Skin epidermis (tissue), 12 donors: Measurements from ENCODE around the gene GLIS1.

Experiments used
- H3K27ac ChIP-seq, 21 experiments: fragments of 200-600 bp; sonication (generic) in 11 of 21; one replicate each; pipeline ENCODE4 v1.5.0; 2020; ENCODE audit warnings: mild to moderate bottlenecking in 3 of 21, inconsistent platforms in 2 of 21, moderate library complexity in 2 of 21
- H3K4me3 ChIP-seq, 7 experiments: fragments of 200-600 bp; sonication (generic) in 2 of 7; one replicate each; pipeline ENCODE4 v1.5.0; 2020; ENCODE audit warnings: inconsistent platforms in 2 of 7, mild to moderate bottlenecking in 2 of 7, moderate library complexity in 1 of 7

GLIS1 gene

DNA sequence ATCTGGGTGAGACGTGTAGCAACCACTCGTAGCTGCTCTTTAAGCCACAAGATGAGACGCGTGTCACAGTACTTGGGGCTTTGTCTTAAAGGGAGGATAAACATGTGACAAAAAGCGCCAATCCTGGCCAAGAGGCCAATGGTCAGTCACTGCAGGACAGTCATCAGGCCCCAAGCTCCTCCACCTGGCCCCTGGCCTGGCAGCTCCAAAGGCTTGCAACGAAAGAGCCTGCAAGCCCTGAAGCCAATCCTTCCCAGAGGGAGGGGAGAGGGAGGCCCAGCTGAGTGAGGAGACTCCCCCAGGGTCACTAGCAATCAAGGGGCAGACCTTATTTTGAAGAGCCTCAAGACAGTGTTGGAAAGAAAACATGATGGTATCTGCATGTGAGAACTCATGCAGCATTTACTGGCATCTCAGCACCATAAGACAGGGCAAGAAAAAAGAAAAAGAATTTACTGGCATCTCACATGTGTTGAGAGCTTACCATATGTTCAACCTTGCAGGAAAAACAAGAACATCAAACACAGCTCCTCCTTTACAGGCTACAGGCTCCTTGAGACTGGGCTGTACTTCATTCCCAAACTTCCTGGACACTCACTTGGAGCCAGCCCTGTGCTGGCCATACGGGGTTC lies 11.4 kb downstream of the GLIS1 start:
- Histone ChIP-seq H3K4me3 (no peak overlapping the region), H3K27ac (no peak overlapping the region)

DNA sequence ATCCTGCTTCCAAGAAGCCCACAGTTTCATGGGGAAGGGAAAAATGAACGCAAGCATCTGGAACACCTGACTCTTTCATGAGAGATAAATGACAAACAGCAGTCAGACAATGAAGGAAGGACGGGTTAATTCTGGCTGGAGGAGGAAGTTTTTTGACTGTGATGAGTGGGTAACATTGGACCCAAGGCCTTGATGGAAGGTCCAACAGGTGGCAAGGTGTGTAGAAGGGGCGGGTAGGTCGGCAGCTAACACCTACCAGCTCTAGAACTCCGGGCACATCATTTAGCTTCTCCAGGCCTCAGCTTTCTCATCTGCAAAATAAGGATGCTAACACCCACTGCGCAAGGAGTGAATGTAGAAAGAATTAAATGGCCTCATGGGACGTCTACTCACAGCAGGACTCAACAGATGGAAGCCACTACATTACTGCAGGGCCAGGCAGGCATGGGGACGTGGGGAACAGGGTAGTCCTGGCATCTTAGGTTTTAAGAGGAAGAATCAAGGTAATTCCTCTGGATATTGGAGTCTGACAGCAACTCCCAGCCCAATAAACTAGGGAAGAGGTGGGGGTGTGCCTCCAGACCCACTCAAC lies 12.9 kb downstream of the GLIS1 start:
- Histone ChIP-seq H3K4me3 (no peak overlapping the region), H3K27ac (no peak overlapping the region)

DNA sequence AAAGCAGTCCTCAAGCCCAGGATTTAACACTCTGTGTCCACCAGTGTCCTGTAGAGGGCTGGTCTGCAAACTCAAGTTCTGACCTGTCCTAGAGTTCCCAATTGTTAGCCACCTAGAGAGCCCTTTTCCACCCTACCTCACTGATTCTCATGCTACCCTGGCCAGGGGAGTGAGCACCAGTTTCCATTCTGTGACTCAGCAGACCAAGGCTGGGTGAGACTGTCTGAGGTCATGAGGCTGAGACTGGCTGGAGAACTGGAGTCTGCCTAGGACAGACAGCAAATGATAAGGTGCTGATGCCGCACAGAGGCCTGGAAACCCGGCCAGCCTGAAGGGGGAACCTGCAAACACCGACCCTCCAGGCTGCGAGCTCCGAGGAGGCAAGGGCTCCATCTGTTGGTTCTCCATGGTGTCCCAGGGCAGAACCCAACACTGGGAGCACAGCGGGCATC lies 13.7 kb downstream of the GLIS1 start:
- Histone ChIP-seq H3K27ac (no peak overlapping the region), H3K4me3 (no peak overlapping the region)

DNA sequence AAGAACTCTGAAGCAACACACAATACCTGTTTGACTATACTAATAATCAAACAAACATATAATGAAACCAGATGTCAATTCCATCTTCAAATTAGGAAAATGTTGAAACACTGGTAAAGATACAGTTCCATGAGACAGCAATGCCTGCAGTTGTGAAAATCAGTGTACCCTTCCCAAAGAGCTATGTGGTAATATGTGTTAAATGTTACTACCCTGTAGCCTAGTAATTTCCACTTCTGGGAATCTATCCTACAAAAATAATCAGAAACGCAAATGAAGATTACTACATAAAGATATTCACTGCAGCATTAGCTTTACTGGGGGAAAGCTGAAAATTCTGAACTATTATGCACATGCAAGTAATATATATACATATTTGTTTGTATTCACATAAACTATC lies 16.9 kb downstream of the GLIS1 start:
- H3K27ac ChIP-seq: no peak overlapping the region
- no peak overlapping the region for H3K4me3 ChIP-seq

DNA sequence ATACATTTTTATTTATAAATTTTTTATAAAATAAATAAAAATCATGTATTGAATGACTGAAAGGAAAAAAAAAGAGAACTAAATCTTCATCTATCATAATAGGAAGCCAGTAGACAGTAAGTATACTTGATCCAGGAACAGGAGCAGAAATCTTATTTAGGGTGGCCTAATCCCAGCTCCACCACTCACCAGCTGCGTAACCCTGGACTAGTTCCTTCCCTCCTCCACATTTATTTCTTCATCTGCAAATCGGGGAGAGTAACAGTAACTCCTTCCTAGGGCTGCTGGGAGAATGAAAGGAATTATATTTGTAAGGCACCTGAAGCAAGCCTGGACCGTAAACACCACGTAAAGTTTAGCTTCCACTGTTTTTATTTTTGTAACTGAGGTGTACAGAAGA lies 17.9 kb downstream of the GLIS1 start:
- no peak overlapping the region for H3K27ac ChIP-seq

DNA sequence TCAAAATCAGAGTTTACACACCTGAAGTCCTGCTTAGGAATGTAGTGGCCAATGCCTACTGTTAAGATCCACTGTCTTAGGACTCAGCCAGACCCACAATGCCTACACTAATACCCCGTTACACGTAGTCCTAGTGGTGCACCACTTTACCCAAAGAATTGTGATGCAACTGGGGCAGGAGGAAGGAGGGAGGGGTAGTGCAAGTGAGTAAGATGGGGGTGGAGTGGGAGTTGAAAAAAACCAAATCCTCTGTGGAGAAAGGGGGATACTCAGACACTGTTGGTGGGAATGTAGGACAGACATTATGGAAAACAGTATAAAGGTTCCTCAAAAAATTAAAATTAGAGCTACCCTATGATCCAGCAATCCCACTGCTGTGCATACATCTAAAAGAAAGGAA lies 19.5 kb downstream of the GLIS1 start:
- no peak overlapping the region for H3K4me3 ChIP-seq
- H3K27ac ChIP-seq: no peak overlapping the region

More for the DNA sequence above, 17.9 kb downstream of the GLIS1 start:
- no peak overlapping the region for H3K4me3 ChIP-seq

DNA sequence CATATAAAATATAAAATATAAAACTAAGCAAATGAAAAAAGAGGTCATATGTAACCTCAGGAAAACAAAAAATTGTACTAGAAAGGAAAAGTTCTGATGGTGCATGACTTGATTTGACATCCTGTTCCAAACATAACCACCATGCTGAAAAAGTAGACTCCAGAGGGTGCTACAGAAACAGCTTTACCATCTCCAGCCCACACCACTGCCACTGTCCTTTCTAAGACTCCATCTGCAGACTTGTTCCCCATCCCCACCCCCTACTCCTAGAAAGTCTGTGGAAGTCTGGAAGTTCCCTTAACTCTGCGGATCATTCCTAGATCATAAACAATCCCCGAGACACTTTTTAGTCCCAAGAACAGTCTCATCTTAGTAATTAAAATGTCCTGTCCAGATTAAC lies 20.5 kb downstream of the GLIS1 start:
- Histone ChIP-seq H3K4me3 (no peak overlapping the region), H3K27ac (no peak overlapping the region)

DNA sequence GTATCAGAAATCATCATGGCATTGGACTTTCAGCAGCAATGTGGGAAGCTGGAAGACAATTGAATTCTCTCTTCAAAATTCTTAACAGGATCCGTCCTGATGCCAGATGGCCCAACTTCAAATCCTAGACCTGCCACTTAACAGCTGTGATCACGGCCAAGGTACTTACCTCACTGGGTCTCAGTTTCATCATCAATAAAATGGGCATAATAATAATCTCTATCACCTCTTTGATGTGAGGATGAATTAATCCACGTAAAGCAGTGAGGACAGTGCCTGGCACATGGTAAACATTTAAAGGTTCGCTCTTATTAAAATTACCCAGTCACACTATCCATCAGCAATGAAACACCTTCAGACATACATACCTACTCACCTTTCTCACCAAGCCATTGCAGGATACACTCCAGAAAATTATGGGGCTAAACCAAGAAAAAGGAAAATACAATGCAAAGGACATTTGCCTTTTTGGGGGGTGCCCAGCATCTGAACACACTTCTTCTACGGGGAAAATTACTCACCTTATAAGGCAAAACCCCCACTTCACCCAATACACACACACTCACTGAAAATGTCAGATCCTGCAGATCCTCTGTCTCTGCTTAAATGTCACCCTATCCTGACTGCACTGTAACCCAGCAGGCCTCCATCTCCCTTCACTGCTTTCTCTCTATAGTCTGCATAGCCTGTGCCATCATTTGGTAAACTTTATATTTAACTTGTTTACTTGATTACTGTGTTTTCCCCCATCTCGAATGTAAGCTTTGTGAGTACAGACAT lies 21.7 kb downstream of the GLIS1 start:
- H3K4me3 ChIP-seq: no peak overlapping the region
- no peak overlapping the region for H3K27ac ChIP-seq

DNA sequence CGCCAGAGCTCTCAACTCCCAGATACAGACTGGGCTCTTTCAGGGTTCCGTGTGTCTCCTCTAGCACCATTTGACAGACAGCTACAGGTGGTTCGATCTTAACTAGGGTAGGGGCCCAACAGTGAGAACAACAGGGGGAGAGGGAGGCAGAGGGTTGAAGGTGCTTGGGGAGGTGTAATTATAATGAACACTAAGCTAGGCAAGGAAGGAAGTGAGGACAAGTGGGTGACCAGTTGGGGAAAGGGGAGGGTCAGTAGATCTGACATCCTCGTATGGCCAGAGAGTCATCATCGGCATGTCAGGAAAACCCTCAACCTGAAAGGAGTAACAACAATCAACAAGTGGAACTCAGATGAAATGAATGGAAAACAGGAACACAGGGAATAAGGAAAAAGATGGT lies 22.8 kb downstream of the GLIS1 start:
- Histone ChIP-seq H3K27ac (no peak overlapping the region), H3K4me3 (no peak overlapping the region)

DNA sequence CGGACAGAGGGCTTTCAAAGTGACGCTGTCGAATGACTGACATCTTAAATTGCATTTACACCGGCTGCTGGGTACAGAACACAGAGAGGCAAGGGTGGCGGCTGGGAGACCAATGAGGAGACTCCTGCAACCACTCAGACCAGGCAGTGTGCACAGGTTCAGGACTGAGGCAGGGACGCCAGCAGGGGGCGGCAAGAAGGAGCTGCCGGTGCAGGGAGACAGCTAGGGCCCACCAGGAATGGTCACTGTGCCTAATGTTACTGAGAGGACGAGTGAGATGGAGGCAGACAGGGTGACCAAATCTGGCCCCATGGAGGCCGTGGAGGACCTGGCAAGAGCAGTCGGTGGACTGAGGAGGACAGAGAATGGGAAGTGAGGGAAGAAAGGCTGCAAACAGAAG lies 23.5 kb downstream of the GLIS1 start:
- no peak overlapping the region for H3K27ac ChIP-seq
- H3K4me3 ChIP-seq: no peak overlapping the region

DNA sequence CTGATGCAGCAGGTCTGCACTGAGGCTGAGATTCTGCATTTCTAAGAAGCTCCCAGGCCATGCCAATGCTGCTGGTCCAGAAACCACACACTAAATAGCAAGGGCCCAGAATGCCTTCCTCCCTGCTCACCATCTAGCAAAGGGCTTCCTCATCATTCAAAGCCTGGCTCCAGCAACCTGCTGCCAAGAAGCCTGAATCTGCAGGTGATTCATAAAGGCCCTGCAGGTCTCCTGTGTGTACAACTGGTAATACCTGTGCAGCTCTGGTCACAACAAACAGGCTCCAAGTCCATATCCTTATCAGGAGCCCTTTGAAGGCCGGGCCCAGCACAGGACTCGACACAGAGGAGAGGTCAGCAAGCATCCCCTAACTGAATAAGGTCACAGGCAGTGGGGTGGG lies 26.7 kb downstream of the GLIS1 start:
- no peak overlapping the region for H3K27ac ChIP-seq

DNA sequence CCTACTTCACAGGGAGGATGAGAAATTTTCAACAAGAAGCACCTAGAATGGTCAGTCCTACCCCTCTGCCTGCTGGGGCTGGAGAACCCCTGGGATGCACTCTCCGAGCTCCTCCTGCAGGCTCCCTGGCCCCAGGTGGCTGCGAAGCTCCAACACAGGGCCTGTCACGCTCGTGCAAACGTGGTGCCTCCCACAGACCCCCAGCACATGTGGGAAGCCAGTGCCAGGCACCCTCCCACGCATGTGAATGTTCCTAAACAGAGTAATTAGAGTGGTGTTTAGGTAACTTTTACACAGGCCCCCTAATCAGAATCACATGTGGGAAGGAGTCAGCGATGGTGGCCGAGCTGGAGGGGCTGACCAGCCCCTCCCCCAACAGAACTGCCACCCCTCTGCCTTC lies 28.4 kb downstream of the GLIS1 start:
- Histone ChIP-seq H3K4me3 (no peak overlapping the region), H3K27ac (no peak overlapping the region)

More for the DNA sequence above, 26.7 kb downstream of the GLIS1 start:
- H3K4me3 ChIP-seq: no peak overlapping the region

DNA sequence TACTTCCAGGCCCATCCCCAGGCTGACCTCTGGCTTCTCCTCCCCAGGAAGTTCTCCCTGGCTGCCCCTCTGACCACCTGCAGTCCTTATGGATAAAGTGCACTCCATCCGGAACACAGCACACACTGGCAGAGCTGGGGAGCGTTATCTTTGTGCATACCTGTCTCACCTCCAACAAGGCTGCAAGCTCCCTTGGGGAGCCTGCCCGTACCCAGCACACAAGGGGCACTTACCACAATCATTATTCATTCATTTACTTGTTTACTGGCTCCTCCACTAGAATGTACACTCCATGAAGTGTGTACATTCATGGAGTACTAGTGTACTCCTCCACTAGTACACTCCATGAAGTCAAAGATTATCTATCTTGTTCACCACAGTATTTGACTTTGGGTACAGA lies 30.3 kb downstream of the GLIS1 start:
- H3K4me3 ChIP-seq: no peak overlapping the region
- no peak overlapping the region for H3K27ac ChIP-seq

DNA sequence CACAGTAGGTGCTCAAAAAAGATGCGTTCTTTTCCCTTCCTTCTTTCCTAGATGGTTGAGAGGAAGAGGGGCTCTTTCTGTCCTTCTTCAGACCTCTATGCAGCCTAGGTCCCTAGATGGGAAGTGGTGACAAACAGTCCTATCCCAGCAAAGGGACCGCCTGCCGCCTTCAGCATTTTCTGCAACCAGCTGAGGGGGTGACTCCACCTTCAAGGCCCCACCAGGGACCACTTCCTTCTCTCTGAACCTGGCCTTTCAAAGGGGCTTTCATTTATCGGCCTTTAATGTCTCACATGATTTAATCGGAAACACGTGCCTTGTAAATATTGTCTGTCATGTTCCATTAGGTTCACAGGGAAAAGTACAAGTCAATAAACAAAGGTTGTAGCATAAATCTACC lies 32.6 kb downstream of the GLIS1 start:
- Histone ChIP-seq H3K27ac (no peak overlapping the region), H3K4me3 (no peak overlapping the region)

DNA sequence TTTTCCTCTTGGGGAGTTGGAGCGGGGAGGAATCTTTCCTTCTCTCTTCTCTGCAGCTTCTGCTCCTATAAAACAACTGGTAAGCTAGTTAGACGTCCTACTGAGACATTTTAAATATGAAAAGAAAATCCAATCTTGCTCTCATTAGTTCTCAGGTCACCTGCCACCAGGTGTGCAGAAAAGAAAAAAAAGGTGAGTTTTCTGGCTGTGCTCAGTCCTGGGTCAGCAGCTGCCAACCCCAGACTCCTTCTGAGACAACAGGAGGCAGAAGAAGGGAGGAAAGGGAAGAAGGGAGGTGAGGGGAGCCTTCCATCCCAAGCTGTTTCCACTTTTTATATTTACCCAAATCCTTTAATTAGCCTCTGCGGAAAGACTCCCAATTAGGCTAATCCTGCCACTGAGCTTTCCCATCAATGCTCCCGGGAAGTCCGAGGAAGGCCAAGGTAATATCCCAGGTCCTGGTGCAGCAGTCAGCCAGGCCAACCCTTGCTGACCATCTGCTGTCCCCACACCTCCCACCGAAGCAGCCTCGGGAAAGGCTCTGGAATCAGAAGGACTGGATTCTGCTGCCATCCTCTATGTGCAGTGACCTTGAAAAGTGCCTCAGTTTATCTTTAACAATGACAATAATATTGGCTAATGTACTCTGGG lies 33.4 kb downstream of the GLIS1 start:
- Histone ChIP-seq H3K27ac (no peak overlapping the region), H3K4me3 (no peak overlapping the region)

DNA sequence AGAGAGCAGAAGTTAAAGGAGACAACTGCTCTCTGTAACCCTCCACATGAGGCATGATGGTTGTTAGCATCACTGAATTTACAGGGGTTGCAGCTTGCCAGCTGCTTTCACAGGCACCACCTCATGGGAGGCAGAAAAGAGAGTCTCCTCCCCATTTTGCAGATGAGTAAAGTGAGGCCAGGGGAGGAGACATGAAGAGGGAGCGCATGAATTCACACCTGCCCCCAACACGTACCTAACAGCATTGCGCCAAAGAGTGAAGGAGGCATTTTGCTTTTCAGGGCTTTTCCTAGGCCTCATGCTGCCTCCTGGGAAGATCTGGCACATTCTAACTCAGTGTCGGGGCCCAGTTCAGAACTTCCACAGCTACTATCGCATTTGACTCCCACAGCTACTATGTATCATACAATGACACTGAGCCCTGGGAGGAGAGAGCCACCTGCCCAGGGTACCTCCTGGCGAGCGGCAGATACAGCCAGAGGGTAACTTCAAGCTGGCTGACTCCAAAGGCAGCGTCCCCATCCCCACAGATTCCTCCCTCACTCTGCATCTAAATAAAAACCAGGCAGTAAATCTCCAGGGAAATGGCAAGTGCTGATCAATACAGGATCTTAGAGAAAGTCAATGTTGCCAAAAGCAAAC lies 34.0 kb downstream of the GLIS1 start:
- Histone ChIP-seq H3K4me3 (no peak overlapping the region), H3K27ac (no peak overlapping the region)

DNA sequence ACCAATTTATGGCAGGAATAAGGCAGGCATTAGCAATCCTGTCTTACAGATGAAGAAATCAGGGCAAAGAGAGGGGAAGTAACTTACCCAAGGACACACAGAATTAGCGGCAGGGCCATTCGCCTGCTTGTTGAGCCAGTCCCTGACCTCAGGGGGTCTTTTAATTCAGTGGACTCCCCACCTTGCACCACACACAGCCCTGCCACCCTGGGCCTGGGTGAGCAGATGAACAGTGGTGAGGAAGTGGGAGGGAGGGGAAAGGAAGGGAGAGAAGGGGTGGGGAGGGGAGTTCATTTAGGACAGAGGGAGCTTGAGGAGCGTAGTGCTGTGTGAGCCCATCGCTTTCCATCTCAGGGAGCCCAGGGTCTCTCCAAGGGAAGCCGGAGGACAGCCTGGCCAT lies 34.7 kb downstream of the GLIS1 start:
- Histone ChIP-seq H3K27ac (no peak overlapping the region), H3K4me3 (no peak overlapping the region)

DNA sequence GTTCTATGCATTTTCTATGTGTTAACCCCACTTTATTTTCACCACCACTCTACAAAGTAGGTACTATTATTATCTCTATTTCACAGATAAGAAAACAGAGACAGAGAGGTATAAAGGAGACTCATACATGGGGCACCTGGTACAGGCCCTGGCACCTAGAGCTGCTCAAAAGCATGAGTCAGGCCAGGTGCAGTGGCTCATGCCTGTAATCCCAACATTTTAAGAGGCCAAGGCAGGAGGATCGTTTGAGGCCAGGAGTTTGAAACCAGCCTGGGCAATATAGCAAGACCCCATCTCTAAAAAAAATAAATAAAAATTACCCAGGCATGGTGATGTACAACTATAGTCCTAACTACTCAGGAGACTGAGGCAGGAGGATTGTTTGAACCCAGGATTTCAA lies 35.8 kb downstream of the GLIS1 start:
- Histone ChIP-seq H3K4me3 (no peak overlapping the region), H3K27ac (no peak overlapping the region)

DNA sequence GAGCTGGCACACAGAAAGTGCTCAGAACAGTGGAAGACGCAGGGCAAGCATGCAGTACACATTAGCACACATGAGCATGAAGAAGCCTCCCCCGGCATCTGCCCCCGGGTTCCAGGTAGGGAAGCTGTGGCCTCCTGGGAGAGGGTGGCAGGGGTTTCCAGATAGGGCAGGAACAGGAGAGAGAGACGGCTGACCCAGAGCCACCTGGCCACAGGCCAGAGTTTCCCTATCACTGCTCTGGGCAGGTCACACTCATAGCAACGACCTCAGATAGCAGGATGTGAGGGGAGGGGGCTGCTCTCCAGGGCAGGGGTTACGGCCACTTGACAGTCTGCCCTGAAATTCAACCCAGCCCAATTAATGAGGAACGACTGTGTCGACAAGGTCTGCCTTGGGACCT lies 36.6 kb downstream of the GLIS1 start:
- Histone ChIP-seq H3K4me3 (no peak overlapping the region), H3K27ac (no peak overlapping the region)

DNA sequence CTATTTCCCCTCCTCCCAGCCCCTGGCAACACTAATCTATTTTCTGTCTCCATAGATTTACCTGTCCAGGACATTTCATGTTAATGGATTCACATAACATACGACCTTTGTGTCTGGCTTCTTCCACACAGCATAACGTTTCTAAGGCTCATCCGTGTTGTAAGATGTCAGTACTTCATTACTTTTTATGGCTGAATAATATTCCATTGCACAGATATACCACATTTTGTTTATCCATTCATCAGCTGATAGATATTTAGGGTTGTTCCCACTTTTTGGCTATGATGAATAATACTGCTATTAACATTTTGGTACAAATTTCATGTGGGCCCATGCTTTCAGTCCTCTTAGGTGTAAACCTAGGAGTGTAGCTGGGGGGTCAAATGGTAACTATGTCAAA lies 38.2 kb downstream of the GLIS1 start:
- H3K27ac ChIP-seq: no peak overlapping the region
- no peak overlapping the region for H3K4me3 ChIP-seq
